HepG2 (cell line): ENCODE results near the gene CYB5R3. TPM values are rescaled to one million over a fixed set of nuclear protein-coding genes. Genes with fewer than 3 reads are reported as not detected.

Experiments used
- ATAC-seq: fragments of 200-7000 bp; cut with Tn5 transposase; 3 replicates; pipeline ENCODE4 v1.9.1; 2020; ENCODE audit warnings: mild to moderate bottlenecking, moderate library complexity
- BruUV-seq: library from RNA; stranded (reverse); fragments of 400-500 nt; replicated peaks from 2 replicates; lab custom pipeline; 2021; lab: Mats Ljungman, UMichigan
- CTCF ChIA-PET: fragments of 300-600 bp; formaldehyde crosslinking; extraction: SDS; loops from one replicate; lab custom pipeline; 2021; ENCODE audit warnings: low total read pairs, inconsistent platforms, low intra/inter-chr PET ratio; lab: Yijun Ruan, JAX
- POLR2A ChIA-PET: fragments of 350-600 bp; sonication (Branson Sonifier 250); formaldehyde crosslinking; loops from one replicate; lab custom pipeline; 2020; ENCODE audit warnings: antibody characterized with exemption, inconsistent platforms; lab: Yijun Ruan, JAX
- DNase-seq: peaks from one replicate; pipeline ENCODE4 v3.0.0-alpha.2; 2015; ENCODE audit warnings: low spot score
- FAIRE-seq: peaks from 3 replicates; lab custom pipeline; 2011; peaks lifted over from hg19 to GRCh38; lab: Jason Lieb, UNC
- H2AFZ ChIP-seq: one replicate; pipeline ENCODE4 v1.6.1; 2011; ENCODE audit warnings: low read length, inconsistent platforms
- H3K27ac ChIP-seq: fragments of 300-600 bp; 3 replicates; pipeline ENCODE4 v1.8.0; 2011; ENCODE audit warnings: mixed run types, mild to moderate bottlenecking, mixed read lengths, low read length, inconsistent platforms; ENCODE audit not compliant: insufficient read depth; ENCODE audit errors: extremely low read length
- H3K27me3 ChIP-seq, 2 experiments: fragments of 200-600 bp in 1 of 2; 2 replicates in 1 of 2; 3 replicates in 1 of 2; pipeline versions ENCODE4 v1.6.0 to v1.8.0; 2011; ENCODE audit warnings: low read length in 2 of 2, mild to moderate bottlenecking in 2 of 2, moderate library complexity in 2 of 2, inconsistent platforms in 1 of 2; ENCODE audit not compliant: insufficient read depth in 2 of 2, control insufficient read depth in 1 of 2
- H3K36me3 ChIP-seq, 2 experiments: fragments of 200-600 bp in 1 of 2; replicated peaks in 1 of 2; 2 replicates in 1 of 2; 3 replicates in 1 of 2; pipeline versions ENCODE4 v1.5.1 to v1.8.0; 2011; ENCODE audit warnings: low read length in 2 of 2, inconsistent platforms in 1 of 2; ENCODE audit not compliant: insufficient read depth in 2 of 2, control insufficient read depth in 1 of 2
- H3K4me1 ChIP-seq: 2 replicates; pipeline ENCODE4 v1.5.1; 2012; ENCODE audit warnings: low read length, inconsistent platforms; ENCODE audit not compliant: insufficient read depth
- H3K4me2 ChIP-seq: 2 replicates; pipeline ENCODE4 v1.6.0; 2011; ENCODE audit warnings: low read depth, low read length, inconsistent platforms
- H3K4me3 ChIP-seq, 3 experiments: fragments of 200-600 bp in 1 of 3; sonication (generic), shearing (Covaris generic) in 1 of 3; replicated peaks in 1 of 3; 2 replicates each; pipeline ENCODE4 v1.5.1; 2011 to 2016; ENCODE audit warnings: low read length in 3 of 3, inconsistent platforms in 2 of 3, low read depth in 2 of 3, mild to moderate bottlenecking in 2 of 3, control low read depth in 1 of 3, mixed read lengths in 1 of 3; ENCODE audit not compliant: insufficient read depth in 1 of 3
- H3K79me2 ChIP-seq: one replicate; pipeline ENCODE4 v1.6.1; 2011; ENCODE audit warnings: low read length, inconsistent platforms; ENCODE audit not compliant: insufficient read depth
- H3K9ac ChIP-seq: 2 replicates; pipeline ENCODE4 v1.6.0; 2011; ENCODE audit warnings: mild to moderate bottlenecking, low read depth, low read length, inconsistent platforms; ENCODE audit not compliant: insufficient read depth
- H3K9me3 ChIP-seq: 2 replicates; pipeline ENCODE4 v1.5.1; 2012; ENCODE audit warnings: mild to moderate bottlenecking, low read length
- H4K20me1 ChIP-seq: 2 replicates; pipeline ENCODE4 v1.6.0; 2011; ENCODE audit warnings: inconsistent platforms, mild to moderate bottlenecking, low read length, moderate library complexity; ENCODE audit not compliant: insufficient read depth
- CHD4 ChIP-seq: fragments of 200-600 bp; sonication (generic); IDR thresholded peaks from 2 replicates; pipeline ENCODE4 v1.7.0; 2017; ENCODE audit warnings: mild to moderate bottlenecking, low read length, borderline replicate concordance
- DZIP1 ChIP-seq: sonication (generic); formaldehyde crosslinking; IDR thresholded peaks from 2 replicates; pipeline ENCODE4 v1.5.0; 2020; ENCODE audit warnings: mild to moderate bottlenecking, missing genetic modification reagents
- FUBP1 ChIP-seq: sonication (generic); formaldehyde crosslinking; IDR thresholded peaks from 2 replicates; pipeline ENCODE4 v1.5.1; 2020; ENCODE audit warnings: missing genetic modification reagents, mild to moderate bottlenecking, borderline replicate concordance
- PCBP1 ChIP-seq: fragments of 200-400 bp; formaldehyde crosslinking; IDR thresholded peaks from 2 replicates; pipeline ENCODE4 v1.6.1; 2017; ENCODE audit warnings: mild to moderate bottlenecking, low read depth, low read length, borderline replicate concordance
- ZBTB33 ChIP-seq: sonication (generic); formaldehyde crosslinking; IDR thresholded peaks from 2 replicates; pipeline ENCODE4 v1.4.0; 2020; ENCODE audit warnings: missing genetic modification reagents
- ZNF331 ChIP-seq: sonication (generic); formaldehyde crosslinking; IDR thresholded peaks from 2 replicates; pipeline ENCODE4 v1.4.0; 2020; ENCODE audit warnings: missing genetic modification reagents
- ZNF513 ChIP-seq: sonication (generic); formaldehyde crosslinking; conservative IDR thresholded peaks from 2 replicates; pipeline ENCODE4 v1.5.0; 2020; ENCODE audit warnings: missing genetic modification reagents
- ZNF556 ChIP-seq: sonication (generic); formaldehyde crosslinking; IDR thresholded peaks from 2 replicates; pipeline ENCODE4 v1.4.0; 2020; ENCODE audit warnings: mild to moderate bottlenecking, missing genetic modification reagents, borderline replicate concordance
- ZNF629 ChIP-seq: sonication (generic); formaldehyde crosslinking; conservative IDR thresholded peaks from 2 replicates; pipeline ENCODE4 v1.5.0; 2020; ENCODE audit warnings: missing genetic modification reagents
- WGBS: methylation state at CpG from one replicate; pipeline ENCODE4 v1.1.6; 2017; ENCODE audit warnings: low lambda C conversion rate; 5-methylcytosine and 5-hydroxymethylcytosine counted together
- in situ Hi-C: cut with HindIII; loops from 2 replicates; pipeline ENCODE4 v1.10.0; 2017; ENCODE audit warnings: low pct_unique_long_range_greater_than_20kb; ENCODE audit not compliant: extremely low pct_ligation_motif_present
- intact Hi-C: fragments of 100-400 bp; cut with micrococcal nuclease; formaldehyde crosslinking; loops from one replicate; pipeline ENCODE4 v1.10.0; 2022; ENCODE audit not compliant: unreplicated experiment
- polyA plus RNA-seq, 8 experiments: library from polyadenylated mRNA; depleted of rRNA in 3 of 8; stranded (reverse) in 7 of 8; unstranded in 1 of 8; fragments of >200 nt; fragmentation: Illumina TruSeq in 4 of 8; extraction: Trizol in 4 of 8; gene quantifications; 2 replicates each; pipeline versions ENCODE4 v1.2.1 to v1.2.3, GENCODE V29; 2011 to 2016; ENCODE audit warnings: low read depth in 4 of 8, missing spikeins in 1 of 8, mixed read lengths in 1 of 8; ENCODE audit not compliant: insufficient read depth in 1 of 8
- total RNA-seq, 5 experiments: library from RNA; depleted of rRNA; stranded (reverse); fragments of >200 nt; fragmentation: Illumina TruSeq; extraction: Trizol; gene quantifications; 2 replicates each; pipeline ENCODE4 v1.2.3, GENCODE V29; 2016; ENCODE audit warnings: low read depth in 1 of 5

CYB5R3 gene
- total and polyA plus RNA-seq, 2 of the 13 experiments (the other 11 are each of a cell fraction or from before 2014, with no cell fraction given): 32.4 to 305 TPM

- POLR2A ChIA-PET: no interaction called here
- no peak overlapping the region for H3K27ac ChIP-seq
- peak; percentile 77; the same call in 1 of the 2 replicates for TF ChIP-seq CHD4
- TF ChIP-seq ZNF331 (CRISPR knock-in tag): no peak
- no peak for TF ChIP-seq ZNF556 (CRISPR knock-in tag)
- no peak for TF ChIP-seq ZBTB33 (CRISPR knock-in tag)
- TF ChIP-seq ZNF629 (CRISPR knock-in tag): peak; percentile 93
- TF ChIP-seq ZNF513 (CRISPR knock-in tag): no peak
- TF ChIP-seq DZIP1 (CRISPR knock-in tag): no peak
- no peak for TF ChIP-seq PCBP1
- no peak for TF ChIP-seq FUBP1 (CRISPR knock-in tag)
These were observed 29.1 kb downstream of the CYB5R3 start for GRCh38 chr22:42620084-42620483.

More at GRCh38 chr22:42620084-42620483, 29.1 kb downstream of the CYB5R3 start:
- in situ Hi-C loops (no loop called here), intact Hi-C loops (loop anchor here (5.0 kb wide), 1 partner anchor 472 kb away; no protein-coding TSS in a partner anchor)
- CTCF ChIA-PET: no interaction called here
- Histone ChIP-seq H3K9me3 (no peaks in the 10 kb centered on the region), H4K20me1 (peaks cover 5% of the 10 kb centered on the region), H3K27me3 (no peaks in the 10 kb centered on the region), H3K4me1 (peaks cover 15% of the 10 kb centered on the region), H3K79me2 (no peaks in the 10 kb centered on the region), H3K9ac (no peak overlapping the region), H3K4me2 (no peak overlapping the region), H3K36me3 (peaks cover 23 to 33% of the 10 kb centered on the region in 2 experiments; a peak in 4 of 5 replicates), H3K4me3 (no peak overlapping the region), H2AFZ (no peak overlapping the region)
- FAIRE-seq (no peak), ATAC-seq (no peak), DNase-seq (no peak)
- WGBS: 95% methylated on average over 3 of the region's 4 CpGs
- BruUV-seq: no TSS peak
